Left lobe of liver (tissue), 2 donors: ENCODE results near the gene GRIN1. TPM values are rescaled to one million over a fixed set of nuclear protein-coding genes. Genes with fewer than 3 reads are reported as not detected.
A peak's percentile ranks its signal among the peaks of the same experiment; 100 is the strongest.

Source experiments
- ATAC-seq: fragments of 200-7000 bp; cut with Tn5 transposase; one replicate; pipeline ENCODE4 v1.9.1; 2020; ENCODE audit warnings: mild to moderate bottlenecking, moderate library complexity
- DNase-seq: peaks from one replicate; pipeline ENCODE4 v3.0.0-alpha.2; 2020; ENCODE audit warnings: low spot score
- total RNA-seq: library from RNA; stranded (reverse); gene quantifications from one replicate; pipeline ENCODE4 v1.2.1, GENCODE V29; 2021
- donor health status: DM: no; HTN: no; CAD: no; lungs with moderate emphysema.
- donor health status: DM: no; HTN: yes; CAD: no.

The GRIN1 gene
- total RNA-seq, 1 donor from 2014 or later: not detected

DNA sequence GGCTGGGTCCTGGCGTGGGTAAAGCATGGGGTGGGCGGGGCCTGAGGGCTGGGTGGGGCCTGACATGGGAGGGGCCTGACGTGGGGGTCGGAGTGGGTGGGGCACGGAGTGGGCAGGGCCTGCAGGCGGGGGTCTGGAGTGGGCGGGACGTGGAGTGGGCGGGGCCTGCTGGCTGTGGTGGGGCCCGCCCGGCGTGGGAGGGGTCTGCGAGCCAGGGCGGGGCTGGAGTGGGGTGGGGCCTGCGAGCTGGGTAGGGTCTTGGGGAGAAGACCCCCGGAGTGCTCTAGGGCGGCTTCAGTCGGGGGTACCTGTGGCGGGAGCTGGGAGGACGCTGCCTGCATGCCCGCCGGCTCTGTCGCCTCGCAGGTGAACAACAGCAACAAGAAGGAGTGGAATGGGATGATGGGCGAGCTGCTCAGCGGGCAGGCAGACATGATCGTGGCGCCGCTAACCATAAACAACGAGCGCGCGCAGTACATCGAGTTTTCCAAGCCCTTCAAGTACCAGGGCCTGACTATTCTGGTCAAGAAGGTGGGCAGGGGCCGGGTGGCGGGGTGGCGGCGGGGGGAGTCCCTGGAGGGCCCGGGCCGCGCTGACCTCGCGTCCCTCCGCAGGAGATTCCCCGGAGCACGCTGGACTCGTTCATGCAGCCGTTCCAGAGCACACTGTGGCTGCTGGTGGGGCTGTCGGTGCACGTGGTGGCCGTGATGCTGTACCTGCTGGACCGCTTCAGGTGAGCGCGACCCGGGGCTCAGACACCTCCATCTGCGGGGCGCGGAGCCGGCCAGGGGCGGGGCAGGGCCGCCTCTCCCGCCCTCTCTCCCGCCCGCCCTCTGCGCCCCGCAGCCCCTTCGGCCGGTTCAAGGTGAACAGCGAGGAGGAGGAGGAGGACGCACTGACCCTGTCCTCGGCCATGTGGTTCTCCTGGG is 22.9 kb downstream of the GRIN1 start:
- ATAC-seq (no peak), DNase-seq (no peak)

DNA sequence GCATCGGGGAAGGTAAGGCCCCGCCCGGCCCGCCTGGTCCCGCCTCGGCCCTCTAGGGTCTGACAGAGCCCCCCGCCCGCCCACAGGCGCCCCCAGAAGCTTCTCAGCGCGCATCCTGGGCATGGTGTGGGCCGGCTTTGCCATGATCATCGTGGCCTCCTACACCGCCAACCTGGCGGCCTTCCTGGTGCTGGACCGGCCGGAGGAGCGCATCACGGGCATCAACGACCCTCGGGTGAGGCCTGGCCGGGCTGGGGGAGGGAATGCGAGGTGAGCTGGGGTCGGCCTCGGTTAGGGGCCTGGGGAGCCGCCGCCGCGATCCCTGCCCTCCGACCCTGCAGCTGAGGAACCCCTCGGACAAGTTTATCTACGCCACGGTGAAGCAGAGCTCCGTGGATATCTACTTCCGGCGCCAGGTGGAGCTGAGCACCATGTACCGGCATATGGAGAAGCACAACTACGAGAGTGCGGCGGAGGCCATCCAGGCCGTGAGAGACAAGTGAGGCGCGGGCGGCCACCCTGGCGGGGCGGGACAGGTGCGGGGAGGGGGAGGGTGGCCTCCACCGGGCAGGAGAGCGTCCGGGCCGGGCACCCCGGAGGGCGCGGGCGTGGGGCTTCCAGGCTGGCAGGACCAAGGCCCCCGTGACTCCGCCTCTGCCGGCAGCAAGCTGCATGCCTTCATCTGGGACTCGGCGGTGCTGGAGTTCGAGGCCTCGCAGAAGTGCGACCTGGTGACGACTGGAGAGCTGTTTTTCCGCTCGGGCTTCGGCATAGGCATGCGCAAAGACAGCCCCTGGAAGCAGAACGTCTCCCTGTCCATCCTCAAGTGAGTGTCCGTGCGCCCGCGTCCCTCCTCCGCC is 23.8 kb downstream of the GRIN1 start:
- peak; percentile 87 for ATAC-seq
- DNase-seq: peak; percentile 57

DNA sequence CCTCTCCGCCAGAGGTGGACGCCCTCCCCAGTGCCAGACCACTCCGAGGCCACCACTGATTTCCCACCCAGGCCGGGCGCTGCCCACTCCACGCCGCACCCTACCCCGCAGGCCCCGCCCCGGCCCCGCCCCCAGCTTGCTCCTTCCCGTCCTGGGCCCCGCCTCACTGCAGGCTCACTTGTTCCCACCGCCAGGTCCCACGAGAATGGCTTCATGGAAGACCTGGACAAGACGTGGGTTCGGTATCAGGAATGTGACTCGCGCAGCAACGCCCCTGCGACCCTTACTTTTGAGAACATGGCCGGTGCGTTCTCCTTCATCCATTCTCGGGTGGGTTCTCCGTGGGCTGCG is 24.4 kb downstream of the GRIN1 start:
- peak; percentile 6 for ATAC-seq
- no peak for DNase-seq

DNA sequence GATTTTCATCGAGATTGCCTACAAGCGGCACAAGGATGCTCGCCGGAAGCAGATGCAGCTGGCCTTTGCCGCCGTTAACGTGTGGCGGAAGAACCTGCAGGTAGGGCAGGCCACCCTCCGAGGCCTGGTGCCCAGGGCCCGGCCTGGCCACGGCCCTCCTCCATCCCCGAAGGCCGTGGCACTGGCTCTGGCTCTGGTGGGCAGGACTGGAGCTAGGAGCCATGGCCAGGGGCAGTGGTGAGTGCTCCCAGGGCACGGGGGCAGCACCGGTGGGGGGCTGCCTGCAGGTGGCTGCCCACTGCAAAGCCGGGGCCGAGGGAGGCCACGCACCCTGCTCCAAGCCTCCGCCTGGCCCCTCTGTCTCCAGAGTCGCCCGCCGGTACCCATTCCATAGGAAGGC is 24.9 kb downstream of the GRIN1 start:
- no peak for ATAC-seq
- no peak for DNase-seq

DNA sequence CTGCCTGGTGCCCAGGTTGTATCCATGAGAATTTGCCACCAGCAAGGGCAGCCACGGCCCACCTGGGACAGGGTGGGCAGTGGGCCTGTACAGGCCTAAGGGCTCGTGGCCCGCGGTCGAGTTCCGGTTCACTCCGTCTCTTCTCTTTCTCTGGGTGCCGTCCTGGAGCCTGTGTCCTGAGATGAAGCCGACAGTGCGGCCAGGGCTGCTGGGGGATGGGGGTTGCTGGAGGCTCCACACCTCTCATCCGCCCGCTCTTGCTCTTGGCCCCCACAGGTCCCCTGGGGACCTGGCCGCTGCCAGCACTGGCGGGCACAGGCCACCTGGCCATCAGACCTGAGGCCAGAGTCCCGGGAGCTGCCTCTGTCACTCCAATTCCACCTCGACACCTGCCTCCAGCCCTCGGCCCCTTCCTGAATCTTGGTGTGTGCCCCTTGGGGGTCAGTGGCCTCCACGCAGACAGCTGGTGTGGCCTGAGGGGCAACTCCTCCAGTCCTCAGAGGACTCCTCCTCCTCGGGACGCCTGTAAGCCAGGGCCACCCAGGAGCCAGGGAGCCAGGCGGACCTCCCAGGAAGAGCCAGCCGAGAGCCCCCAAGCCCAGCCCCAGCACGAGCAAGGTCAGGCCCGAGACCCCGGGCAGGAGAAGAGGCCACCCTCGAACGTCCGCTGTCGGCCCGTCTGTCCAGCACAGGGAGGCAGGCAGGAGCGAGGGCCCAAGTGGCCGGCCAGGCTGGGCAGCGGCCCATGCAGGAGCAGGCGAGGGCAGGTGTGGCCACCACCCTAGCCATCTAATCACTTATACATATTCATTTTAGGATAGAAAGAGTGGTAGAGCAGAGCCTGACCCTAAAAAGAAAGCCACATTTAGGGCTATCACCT is 25.7 kb downstream of the GRIN1 start:
- no peak for ATAC-seq
- DNase-seq: no peak

DNA sequence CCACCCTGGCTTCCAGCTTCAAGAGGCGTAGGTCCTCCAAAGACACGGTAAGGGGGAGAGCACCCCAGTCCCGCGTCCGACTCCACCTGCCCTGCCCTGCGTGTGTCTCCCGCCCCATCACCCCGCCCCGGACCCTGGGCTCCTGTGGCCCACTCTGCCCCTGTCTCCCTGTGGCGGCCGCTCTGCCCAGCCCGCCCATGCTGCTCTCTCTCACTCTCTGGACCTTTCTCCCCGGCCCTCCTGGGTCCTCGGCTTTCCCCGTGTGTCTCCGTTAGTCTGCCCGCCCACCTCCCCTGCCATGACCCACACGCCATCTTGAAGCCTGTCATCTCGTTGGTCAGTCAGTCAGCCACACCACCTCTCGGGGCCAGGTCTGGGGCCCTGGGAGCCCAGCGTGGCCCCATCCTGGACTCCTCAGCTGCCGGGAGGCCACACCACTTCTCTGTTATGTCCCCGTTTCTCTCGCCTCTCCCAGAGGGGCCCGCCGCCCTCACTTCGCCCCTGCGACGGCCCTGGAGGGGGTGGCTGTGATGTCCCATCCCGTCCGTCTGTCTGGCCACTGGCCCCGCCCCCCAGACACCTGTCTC is 26.4 kb downstream of the GRIN1 start:
- DNase-seq: no peak
- ATAC-seq: no peak

DNA sequence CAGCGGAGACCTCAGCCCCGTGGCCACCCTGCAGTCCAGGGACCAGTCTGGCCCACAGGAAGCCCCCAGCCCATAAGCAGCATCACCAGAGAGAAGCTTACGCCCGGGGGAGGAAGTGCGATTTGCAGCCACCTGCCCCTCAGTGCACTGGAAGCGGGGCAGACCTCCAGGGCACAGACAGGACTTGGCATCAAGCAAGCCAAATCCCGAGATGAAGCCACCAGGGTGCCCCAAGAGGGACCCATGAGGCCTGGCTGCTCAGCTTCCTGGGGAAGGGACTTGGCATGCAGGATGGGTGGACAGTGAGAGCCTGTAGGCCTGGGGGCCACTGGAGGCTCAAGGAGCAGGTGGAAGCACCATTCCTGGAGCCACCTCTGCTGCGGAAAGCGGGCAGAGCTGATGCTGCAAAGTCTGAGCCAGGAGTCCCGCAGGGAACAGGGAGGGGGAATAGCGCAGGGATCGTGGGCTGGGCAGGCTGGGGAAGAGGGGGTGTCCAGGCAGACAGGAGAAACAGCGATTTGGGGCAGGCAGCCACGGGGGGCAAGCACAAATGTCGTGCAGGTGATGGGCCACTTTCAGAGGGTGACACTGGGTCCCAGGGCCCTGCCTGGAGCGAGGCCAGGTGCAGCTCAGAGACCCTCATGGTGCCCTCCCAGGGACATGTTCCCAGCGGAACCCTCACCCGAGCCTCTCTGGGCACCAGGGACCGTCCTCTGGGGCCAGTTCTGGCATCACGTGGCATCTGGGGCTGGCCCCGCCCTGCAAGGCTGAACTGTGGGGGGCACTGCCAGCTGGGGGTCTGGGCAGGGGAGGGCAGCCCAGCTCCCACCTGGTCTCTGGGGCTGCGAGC is 27.7 kb downstream of the GRIN1 start:
- no peak for ATAC-seq
- no peak for DNase-seq

DNA sequence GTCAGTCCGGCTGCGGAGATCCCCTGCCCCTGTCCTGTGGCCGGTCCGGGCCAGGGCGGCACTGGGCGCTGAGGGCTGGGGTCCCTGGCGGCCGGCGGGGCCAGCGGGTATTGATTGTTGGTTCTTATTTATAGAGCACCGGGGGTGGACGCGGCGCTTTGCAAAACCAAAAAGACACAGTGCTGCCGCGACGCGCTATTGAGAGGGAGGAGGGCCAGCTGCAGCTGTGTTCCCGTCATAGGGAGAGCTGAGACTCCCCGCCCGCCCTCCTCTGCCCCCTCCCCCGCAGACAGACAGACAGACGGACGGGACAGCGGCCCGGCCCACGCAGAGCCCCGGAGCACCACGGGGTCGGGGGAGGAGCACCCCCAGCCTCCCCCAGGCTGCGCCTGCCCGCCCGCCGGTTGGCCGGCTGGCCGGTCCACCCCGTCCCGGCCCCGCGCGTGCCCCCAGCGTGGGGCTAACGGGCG is 28.4 kb downstream of the GRIN1 start:
- ATAC-seq: no peak

DNA sequence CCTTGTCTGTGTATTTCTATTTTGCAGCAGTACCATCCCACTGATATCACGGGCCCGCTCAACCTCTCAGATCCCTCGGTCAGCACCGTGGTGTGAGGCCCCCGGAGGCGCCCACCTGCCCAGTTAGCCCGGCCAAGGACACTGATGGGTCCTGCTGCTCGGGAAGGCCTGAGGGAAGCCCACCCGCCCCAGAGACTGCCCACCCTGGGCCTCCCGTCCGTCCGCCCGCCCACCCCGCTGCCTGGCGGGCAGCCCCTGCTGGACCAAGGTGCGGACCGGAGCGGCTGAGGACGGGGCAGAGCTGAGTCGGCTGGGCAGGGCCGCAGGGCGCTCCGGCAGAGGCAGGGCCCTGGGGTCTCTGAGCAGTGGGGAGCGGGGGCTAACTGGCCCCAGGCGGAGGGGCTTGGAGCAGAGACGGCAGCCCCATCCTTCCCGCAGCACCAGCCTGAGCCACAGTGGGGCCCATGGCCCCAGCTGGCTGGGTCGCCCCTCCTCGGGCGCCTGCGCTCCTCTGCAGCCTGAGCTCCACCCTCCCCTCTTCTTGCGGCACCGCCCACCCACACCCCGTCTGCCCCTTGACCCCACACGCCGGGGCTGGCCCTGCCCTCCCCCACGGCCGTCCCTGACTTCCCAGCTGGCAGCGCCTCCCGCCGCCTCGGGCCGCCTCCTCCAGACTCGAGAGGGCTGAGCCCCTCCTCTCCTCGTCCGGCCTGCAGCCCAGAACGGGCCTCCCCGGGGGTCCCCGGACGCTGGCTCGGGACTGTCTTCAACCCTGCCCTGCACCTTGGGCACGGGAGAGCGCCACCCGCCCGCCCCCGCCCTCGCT is 29.0 kb downstream of the GRIN1 start:
- no peak for ATAC-seq
- no peak for DNase-seq

More for the DNA sequence above, 28.4 kb downstream of the GRIN1 start:
- DNase-seq: no peak

DNA sequence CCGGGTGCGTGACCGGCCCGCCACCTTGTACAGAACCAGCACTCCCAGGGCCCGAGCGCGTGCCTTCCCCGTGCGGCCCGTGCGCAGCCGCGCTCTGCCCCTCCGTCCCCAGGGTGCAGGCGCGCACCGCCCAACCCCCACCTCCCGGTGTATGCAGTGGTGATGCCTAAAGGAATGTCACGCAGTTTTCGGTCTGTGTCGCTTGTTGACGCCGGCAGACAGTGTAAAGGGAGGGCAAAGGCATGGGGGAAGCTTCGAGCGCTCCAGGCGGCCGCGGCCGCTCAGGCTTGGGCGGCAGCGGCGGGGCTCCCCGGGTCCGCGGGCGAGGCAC is 29.6 kb downstream of the GRIN1 start:
- no peak for DNase-seq
- peak; percentile 3 for ATAC-seq

DNA sequence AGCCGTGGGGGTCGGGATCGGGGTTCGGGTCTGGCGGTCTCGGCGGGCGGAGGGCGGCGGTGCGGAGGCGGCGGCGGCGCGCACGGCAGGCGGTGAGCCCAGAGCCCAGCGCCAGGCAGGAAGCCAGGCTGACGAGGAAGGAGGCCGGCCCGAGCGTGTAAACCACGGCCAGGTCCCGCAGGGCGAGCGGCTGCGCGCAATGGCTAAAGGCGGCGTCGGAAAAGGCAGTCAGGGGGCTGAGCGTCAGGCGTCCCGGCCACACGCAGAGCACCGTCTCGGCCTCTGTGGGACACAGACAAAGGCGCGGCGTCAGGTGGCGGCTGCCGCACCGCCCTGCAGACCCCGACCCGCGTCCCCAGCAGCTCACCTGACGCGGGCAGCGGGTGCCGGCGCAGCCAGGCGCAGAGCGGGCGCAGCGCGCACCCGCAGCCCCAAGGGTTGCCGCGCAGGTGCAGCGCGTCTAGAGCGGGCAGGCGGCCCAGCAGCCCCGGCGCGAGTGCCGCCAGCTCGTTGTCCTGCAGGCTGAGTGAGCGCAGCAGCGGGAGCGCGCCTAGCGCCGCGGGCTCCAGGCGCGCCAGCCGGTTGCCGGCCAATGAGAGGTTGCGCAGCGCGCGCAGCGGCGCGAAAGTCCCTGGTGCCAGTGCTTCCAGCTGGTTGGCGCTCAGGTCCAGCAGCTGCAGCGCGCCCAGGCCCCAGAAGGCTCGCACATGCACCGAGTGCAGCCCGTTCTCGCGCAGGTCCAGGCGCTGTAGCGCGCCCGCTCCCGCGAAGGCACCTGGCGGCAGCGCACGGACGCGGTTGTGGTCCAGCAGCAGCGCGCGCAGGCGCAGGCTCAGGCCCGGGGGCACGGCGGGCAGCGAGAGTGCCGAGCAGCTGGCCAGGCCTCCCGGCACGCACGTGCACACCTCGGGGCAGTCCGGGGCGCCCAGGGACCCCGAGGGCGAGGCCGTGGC is 30.2 kb downstream of the GRIN1 start:
- peak; percentile 65 for ATAC-seq
- DNase-seq: no peak

DNA sequence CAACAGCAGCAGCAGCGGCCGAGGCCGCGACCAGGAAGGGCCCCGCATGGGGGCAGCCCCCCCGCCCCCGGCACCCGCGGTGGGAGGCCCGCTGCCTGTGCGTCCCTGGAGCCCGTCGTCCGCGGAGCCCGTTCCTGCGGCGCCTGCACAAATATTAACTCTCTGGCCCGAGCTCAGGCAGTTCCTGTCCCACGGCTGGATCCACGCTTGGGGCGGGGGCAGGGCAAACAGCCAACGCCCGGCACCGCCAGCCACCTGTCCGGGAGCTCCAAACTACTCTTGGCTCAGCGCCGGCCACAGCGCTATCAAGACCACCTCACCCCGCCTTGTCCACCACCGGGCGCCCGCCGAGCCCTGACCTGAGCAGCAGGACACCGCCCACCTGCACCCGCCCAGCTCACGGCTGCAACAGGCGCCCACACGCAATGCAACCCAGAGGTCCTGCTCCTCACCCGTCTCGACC is 31.0 kb downstream of the GRIN1 start, which contains the start of gene LRRC26:
Gene LRRC26 (minus strand): TSS at position 156 of the 463 bp plus-strand sequence. CDS start 108 bp downstream, at position 48.
- DNase-seq (no peak), ATAC-seq (no peak)

DNA sequence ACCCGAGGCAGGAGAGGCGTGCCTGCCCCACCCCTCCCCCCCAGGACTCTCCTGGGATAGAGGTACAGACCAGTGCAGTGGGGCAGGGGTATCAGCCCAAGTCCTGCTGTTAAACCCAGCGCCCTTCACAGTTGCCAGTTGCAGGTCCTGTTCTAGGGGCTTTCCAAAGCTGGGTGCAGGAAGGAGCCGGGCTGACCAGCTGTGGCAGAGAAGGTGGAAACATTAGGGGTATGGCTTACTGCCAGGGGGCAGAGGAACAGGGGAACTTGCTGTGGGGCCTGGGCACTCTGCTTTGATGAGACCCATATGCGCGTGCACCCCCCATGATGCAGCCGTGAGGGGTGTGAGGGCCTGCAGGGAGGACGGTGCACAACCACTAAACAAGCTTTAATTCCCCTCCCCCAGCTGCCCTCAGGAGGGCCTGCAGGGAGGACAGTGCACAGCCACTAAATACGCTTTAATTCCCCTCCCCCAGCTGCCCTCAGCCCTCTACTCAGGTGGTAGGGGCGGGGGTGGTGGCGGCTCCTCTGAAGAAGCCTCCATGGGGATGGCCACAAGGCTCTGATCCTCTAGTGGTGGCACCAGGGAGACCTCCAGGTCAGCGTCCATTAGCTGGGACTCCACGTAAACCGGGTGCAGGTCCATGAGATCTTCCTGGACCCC is 31.7 kb downstream of the GRIN1 start:
- ATAC-seq: no peak
- DNase-seq: no peak

DNA sequence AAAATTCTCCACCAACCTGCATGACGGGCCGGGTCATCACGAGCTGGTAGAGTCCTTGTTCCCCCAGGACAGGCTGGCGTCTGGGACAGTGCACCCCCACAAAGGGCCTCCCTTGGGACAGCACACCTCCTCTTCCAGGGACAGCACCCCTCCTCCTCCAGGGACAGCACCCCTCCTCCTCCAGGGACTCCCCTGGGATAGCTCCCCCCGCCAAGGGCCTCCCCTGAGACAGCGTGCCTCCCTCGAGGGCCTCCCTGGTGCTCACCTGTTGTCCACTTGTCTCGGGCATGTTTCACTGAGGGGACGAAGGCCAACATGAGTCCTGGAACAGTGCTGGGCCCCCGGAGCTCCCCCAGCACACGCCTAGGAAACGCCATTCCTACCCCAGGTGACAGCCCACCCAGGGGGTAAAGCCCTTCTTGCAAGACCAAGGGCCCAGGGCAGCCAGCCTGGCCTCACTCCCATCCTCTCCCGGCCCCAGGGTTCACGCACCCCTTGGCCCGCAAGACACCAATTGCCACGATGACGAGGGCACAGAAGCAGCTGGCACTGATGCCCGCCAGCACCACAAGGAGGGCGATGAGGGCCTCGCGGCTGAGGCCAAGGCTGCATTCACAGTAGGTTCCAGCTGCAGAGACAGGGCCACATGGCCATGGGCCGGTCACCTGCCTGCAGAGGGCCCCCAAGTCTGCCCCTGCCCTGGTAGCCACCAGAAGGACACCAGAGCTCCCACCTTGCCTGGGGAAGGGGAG is 32.4 kb downstream of the GRIN1 start:
- ATAC-seq: no peak
- no peak for DNase-seq

DNA sequence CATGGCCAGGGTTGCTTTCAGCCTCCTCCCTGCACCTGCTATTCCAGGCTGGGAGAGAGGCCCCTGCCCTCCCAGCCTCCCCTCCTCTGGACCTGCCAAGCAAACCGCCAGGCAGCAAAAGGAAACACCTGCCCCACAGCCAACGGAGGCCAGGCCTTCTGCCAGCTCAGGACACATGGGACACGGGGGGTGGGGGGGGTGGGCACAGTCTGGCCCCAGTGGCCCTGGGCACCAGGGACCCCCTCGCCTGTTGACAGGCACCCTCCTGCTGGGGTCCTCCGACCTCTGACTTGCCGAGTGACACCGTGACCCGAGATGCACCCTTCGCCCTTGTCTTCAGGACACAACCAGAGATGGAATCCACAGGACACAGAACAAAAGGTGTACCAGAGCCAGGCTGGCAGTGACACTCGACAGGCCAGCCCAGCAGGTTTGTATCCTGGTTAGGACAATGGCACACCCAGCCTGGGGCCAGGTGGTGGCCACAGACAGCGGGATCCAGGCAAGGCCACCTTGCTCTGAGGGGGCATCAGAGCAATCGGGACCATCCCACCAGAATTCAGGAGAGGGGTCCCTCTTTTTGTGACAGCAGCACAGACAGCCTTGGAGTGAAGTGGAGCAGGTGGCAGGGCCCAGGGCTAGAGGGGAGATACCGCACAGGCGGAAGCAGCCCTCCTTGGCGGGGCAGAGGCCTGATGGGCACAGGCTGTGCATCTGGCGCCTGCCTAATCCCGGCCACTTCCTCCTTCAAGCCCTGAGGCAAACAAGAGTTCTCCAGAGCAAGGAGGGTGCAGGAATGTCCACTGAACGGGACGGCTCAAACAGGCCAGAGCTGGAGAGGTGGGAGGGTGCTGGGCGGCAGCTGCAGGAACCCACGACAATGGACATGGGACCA is 34.2 kb downstream of the GRIN1 start:
- DNase-seq: no peak
- ATAC-seq: no peak
